Endodermal cell (in vitro differentiated cells): ENCODE data around the gene HEATR9. TPM values are rescaled to one million over a fixed set of nuclear protein-coding genes. Genes with fewer than 3 reads are reported as not detected.
"Not testable (repeated sequence)": the region's sequence is repeated elsewhere in the genome, so short reads cannot be mapped to it uniquely, and the experiment has no call there.

Experiments used
- DNase-seq: peaks from one replicate; pipeline ENCODE4 v3.0.0-alpha.2; 2017
- H3K27ac ChIP-seq: 2 replicates; pipeline ENCODE4 v1.5.1; 2013; ENCODE audit warnings: mild to moderate bottlenecking, low read depth, low read length, moderate library complexity
- H3K27me3 ChIP-seq: 2 replicates; pipeline ENCODE4 v1.6.1; 2013; ENCODE audit warnings: mild to moderate bottlenecking, low read length, moderate library complexity; ENCODE audit not compliant: insufficient read depth, control insufficient read depth, poor library complexity, severe bottlenecking
- H3K36me3 ChIP-seq: 2 replicates; pipeline ENCODE4 v1.7.0; 2013; ENCODE audit warnings: mild to moderate bottlenecking, low read length, moderate library complexity; ENCODE audit not compliant: control insufficient read depth, insufficient read depth
- H3K4me1 ChIP-seq: one replicate; pipeline ENCODE4 v1.7.0; 2013; ENCODE audit warnings: low read length; ENCODE audit not compliant: control insufficient read depth, insufficient read depth
- H3K4me3 ChIP-seq: 2 replicates; pipeline ENCODE4 v1.5.1; 2013; ENCODE audit warnings: mild to moderate bottlenecking, low read length, moderate library complexity
- H3K9ac ChIP-seq: 2 replicates; pipeline ENCODE4 v1.6.1; 2013; ENCODE audit warnings: mild to moderate bottlenecking, low read length, moderate library complexity; ENCODE audit not compliant: poor library complexity, severe bottlenecking; ENCODE audit errors: extremely low read depth
- H3K9me3 ChIP-seq: 2 replicates; pipeline ENCODE4 v1.6.1; 2013; ENCODE audit warnings: mild to moderate bottlenecking, low read length, moderate library complexity; ENCODE audit not compliant: control insufficient read depth
- H3K27ac Mint-ChIP-seq: 2 replicates; pipeline ENCODE4 v1.8.0; 2020; ENCODE audit warnings: mixed read lengths
- H3K27me3 Mint-ChIP-seq: 2 replicates; pipeline ENCODE4 v1.8.0; 2021; ENCODE audit warnings: mild to moderate bottlenecking, mixed read lengths; ENCODE audit not compliant: insufficient read depth
- H3K36me3 Mint-ChIP-seq: 2 replicates; pipeline ENCODE4 v1.8.0; 2020; ENCODE audit warnings: low read depth, mixed read lengths
- H3K4me1 Mint-ChIP-seq: 2 replicates; pipeline ENCODE4 v1.8.0; 2020; ENCODE audit warnings: mixed read lengths
- H3K4me3 Mint-ChIP-seq: 2 replicates; pipeline ENCODE4 v1.8.0; 2020; ENCODE audit warnings: mild to moderate bottlenecking, moderate library complexity, mixed read lengths
- H3K9me3 Mint-ChIP-seq: 2 replicates; pipeline ENCODE4 v1.8.0; 2020; ENCODE audit warnings: mild to moderate bottlenecking, mixed read lengths
- CTCF ChIP-seq: fragments of 200-600 bp; sonication (generic); conservative IDR thresholded peaks from 2 replicates; pipeline ENCODE4 v1.5.0; 2021; ENCODE audit warnings: antibody characterized with exemption, mild to moderate bottlenecking
- whole genome bisulfite sequencing, 2 experiments: methylation state at CpG; one replicate each; pipeline versions ENCODE4 v1.1.5 to v1.1.7; 2013; ENCODE audit warnings: missing lambda C conversion rate in 2 of 2, mixed read lengths in 1 of 2; ENCODE audit not compliant: insufficient coverage in 1 of 2, insufficient read length in 1 of 2; 5-methylcytosine and 5-hydroxymethylcytosine counted together
- total RNA-seq, 2 donors: library from RNA; stranded (reverse); fragmentation: NEBNext Ultra II Directional in 1 of 2; extraction: Animal tissue kit (Norgen Biotek cat#: 25700) in 1 of 2; gene quantifications; 2 replicates in 1 of 2; 3 replicates in 1 of 2; pipeline ENCODE4 v1.2.1, GENCODE V29; 2021

The HEATR9 gene
- total RNA-seq, 2 donors from 2014 or later, result not detected

DNA sequence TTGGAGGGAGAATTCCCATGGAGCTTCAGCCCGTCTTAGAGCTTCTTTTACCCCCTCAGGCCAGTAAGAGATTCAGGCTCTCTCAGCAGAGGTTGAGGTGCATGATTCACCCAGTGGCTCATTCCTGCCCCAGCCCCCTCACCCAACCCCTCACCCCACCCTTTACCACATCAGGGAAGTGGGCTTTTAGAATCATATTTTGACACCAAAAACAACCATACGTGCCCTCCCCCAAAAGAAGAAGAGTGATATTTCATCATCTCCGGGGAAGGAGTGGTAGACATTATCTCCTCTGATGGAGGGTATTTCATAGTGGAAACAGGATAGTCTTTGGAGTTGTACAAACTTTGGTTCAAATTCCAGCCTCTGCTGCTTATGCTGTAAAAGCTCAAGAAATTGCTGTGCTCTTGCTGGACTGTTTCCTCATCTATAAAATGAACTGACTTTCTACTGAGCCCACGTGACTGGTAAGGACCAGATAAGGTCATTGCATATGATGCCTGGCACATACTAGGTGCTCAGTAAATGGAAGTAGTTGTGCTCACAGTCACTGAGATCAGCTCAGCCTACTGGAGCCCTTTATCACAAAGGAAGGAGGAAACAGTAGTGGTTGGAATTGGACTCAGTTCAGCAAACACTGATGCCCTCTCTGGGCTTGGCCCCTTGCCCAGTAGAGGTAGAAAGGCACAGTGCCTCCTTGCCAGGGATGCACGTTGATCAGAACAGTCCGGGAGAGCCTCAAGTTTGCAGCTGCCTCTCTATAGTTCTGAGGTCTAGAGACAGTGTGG is 29.8 kb upstream of the HEATR9 start:
- WGBS, 2 experiments, result 93 to 100% methylated on average over 4 to 6 of the region's 6 CpGs
- no peaks in the 10 kb centered on the region for H3K36me3 ChIP-seq
- H3K27me3 Mint-ChIP-seq, result peaks cover 1% of the 10 kb centered on the region

GRCh38 chr17:35897772-35898171 is 29.1 kb upstream of the HEATR9 start:
- H3K9ac ChIP-seq, DNase-seq, H3K27ac Mint-ChIP-seq, H3K4me1 Mint-ChIP-seq, H3K36me3 ChIP-seq, H3K4me3 ChIP-seq, H3K9me3 ChIP-seq, H3K27me3 Mint-ChIP-seq, H3K36me3 Mint-ChIP-seq, H3K4me3 Mint-ChIP-seq, H3K27me3 ChIP-seq, H3K9me3 Mint-ChIP-seq, H3K4me1 ChIP-seq, H3K27ac ChIP-seq: not testable (repeated sequence)
- 96% methylated on average over 6 of the region's 7 CpGs; no CpG with 5 or more reads in 1 of the 2 experiments for WGBS, 2 experiments

More for the DNA sequence above, 29.8 kb upstream of the HEATR9 start:
- Mint-ChIP-seq H3K4me3 (no peak overlapping the region), H3K27ac (no peak overlapping the region), H3K4me1 (no peaks in the 10 kb centered on the region), H3K9me3 (no peaks in the 10 kb centered on the region), H3K36me3 (no peaks in the 10 kb centered on the region)
- H3K4me3 ChIP-seq, result no peak overlapping the region
- DNase-seq, result no peak
- no peak overlapping the region for H3K9ac ChIP-seq
- H3K4me1 ChIP-seq, result no peaks in the 10 kb centered on the region
- H3K27me3 ChIP-seq, result no peaks in the 10 kb centered on the region
- H3K9me3 ChIP-seq, result no peaks in the 10 kb centered on the region
- H3K27ac ChIP-seq, result no peak overlapping the region
- no peak for TF ChIP-seq CTCF

DNA sequence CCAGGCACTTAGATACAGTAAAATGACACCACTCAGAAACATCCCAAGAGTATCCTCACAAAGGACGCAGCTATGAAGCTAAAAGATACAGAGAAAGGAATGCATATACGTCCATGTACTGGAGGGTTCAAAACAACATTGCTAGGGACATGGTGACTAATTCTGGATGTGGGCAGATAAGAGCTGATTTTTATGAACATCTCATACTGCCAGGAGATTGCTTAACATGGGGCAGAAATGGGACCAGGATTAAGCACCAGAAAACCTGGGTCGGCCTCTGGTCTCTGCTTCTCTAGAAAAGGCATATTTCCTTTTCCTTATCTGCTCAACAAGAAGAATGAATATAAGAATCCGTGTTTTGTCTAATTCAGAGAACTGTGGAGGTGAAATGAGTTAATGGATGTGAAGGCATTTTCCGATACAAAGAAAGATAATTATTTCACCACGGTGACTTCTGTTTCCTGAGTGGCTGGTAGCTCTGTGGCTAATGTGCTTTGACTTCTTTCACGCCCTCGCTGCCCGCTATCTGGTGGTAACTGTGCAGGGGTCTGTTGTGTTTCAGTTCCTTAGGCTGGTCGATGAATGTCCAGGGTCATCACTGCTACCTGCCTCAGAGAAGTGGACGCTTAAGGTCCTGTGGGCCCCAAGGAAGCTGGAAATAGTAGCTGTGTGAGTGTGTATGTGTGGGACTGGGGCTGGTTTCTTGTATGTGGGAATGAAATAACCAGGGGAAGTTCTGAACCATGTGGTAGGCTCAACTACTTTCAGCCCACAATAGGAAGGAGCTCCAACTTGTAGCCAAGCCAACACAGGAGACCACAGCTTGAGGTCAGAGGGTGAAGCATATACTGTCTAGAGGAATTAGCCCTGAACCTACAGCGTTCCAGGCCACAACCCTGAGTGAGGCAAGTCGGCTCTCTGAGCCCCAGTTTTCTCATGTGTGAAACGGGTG is 27.2 kb upstream of the HEATR9 start:
- Histone ChIP-seq H3K4me1 (no peaks in the 10 kb centered on the region), H3K27ac (no peak overlapping the region), H3K9me3 (no peaks in the 10 kb centered on the region), H3K9ac (no peak overlapping the region), H3K4me3 (no peak overlapping the region), H3K36me3 (no peaks in the 10 kb centered on the region), H3K27me3 (no peaks in the 10 kb centered on the region)
- no peak overlapping the region for H3K27ac Mint-ChIP-seq
- peaks cover 7% of the 10 kb centered on the region for H3K4me1 Mint-ChIP-seq
- peaks cover 1% of the 10 kb centered on the region for H3K27me3 Mint-ChIP-seq
- no peaks in the 10 kb centered on the region for H3K9me3 Mint-ChIP-seq
- 96 to 100% methylated on average over 5 to 14 of the region's 14 CpGs for WGBS, 2 experiments
- TF ChIP-seq CTCF, result no peak
- no peak overlapping the region for H3K4me3 Mint-ChIP-seq
- no peak for DNase-seq
- no peaks in the 10 kb centered on the region for H3K36me3 Mint-ChIP-seq
